Measurements from ENCODE around the gene ZNF385D. TPM values are rescaled to one million over a fixed set of nuclear protein-coding genes. Genes with fewer than 3 reads are reported as not detected.

The ZNF385D gene
- total RNA-seq, 1 experiment from 2014 or later, result not detected

GRCh38 chr3:21377071-21377769 is 373.8 kb downstream of the ZNF385D start:
- Histone ChIP-seq H3K4me1 (no peaks in the 10 kb centered on the region; the same call in 1 of the 2 replicates), H3K4me3 (ENCODE audit: low read depth, low read length) (no peak overlapping the region), H3K9me3 (no peaks in the 10 kb centered on the region), H3K27me3 (replicated peaks; ENCODE audit: control insufficient read depth, insufficient read depth, low read length) (no peaks in the 10 kb centered on the region), H3K36me3 (ENCODE audit: control insufficient read depth, insufficient read depth, low read length) (no peaks in the 10 kb centered on the region)
- Mint-ChIP-seq H3K9me3 (ENCODE audit: unreplicated experiment) (no peaks in the 10 kb centered on the region), H3K36me3 (ENCODE audit: insufficient read depth, unreplicated experiment) (no peaks in the 10 kb centered on the region), H3K27ac (ENCODE audit: unreplicated experiment) (no peak overlapping the region), H3K4me1 (ENCODE audit: low read depth, unreplicated experiment) (no peaks in the 10 kb centered on the region), H3K27me3 (ENCODE audit: insufficient read depth, unreplicated experiment) (no peaks in the 10 kb centered on the region), H3K4me3 (ENCODE audit: unreplicated experiment) (no peak overlapping the region)
- no peak for TF ChIP-seq CTCF (IDR thresholded peaks at IDR 0.05; ENCODE audit: insufficient read depth in 1 of 2, low read depth in 1 of 2, low read length in 1 of 2, severe bottlenecking in 1 of 2, unreplicated experiment in 1 of 2)
- DNase-seq, result no peak
- BruUV-seq (replicated peaks), result no TSS peak
- ChIA-PET POLR2A (no interaction called here), CTCF (no interaction called here)
- intact Hi-C loops (cut with micrococcal nuclease; ENCODE audit: unreplicated experiment), result no loop called here

- Mint-ChIP-seq H3K27ac (ENCODE audit: unreplicated experiment) (no peak overlapping the region), H3K4me3 (ENCODE audit: unreplicated experiment) (no peak overlapping the region), H3K36me3 (ENCODE audit: insufficient read depth, unreplicated experiment) (no peaks in the 10 kb centered on the region), H3K27me3 (ENCODE audit: insufficient read depth, unreplicated experiment) (no peaks in the 10 kb centered on the region), H3K4me1 (ENCODE audit: low read depth, unreplicated experiment) (no peaks in the 10 kb centered on the region), H3K9me3 (ENCODE audit: unreplicated experiment) (no peaks in the 10 kb centered on the region)
- no peaks in the 10 kb centered on the region for H3K27me3 ChIP-seq (replicated peaks; ENCODE audit: control insufficient read depth, insufficient read depth, low read length)
- H3K36me3 ChIP-seq (ENCODE audit: control insufficient read depth, insufficient read depth, low read length), result no peaks in the 10 kb centered on the region
- BruUV-seq (replicated peaks), result no TSS peak
- CTCF ChIA-PET, result no interaction called here
- intact Hi-C loops (cut with micrococcal nuclease; ENCODE audit: unreplicated experiment), result no loop called here
- no peaks in the 10 kb centered on the region for H3K9me3 ChIP-seq
- no peak overlapping the region for H3K4me3 ChIP-seq (ENCODE audit: low read depth, low read length)
- DNase-seq, result no peak
- POLR2A ChIA-PET, result no interaction called here
- no peak for TF ChIP-seq CTCF (IDR thresholded peaks at IDR 0.05; ENCODE audit: insufficient read depth in 1 of 2, low read depth in 1 of 2, low read length in 1 of 2, severe bottlenecking in 1 of 2, unreplicated experiment in 1 of 2)
- no peaks in the 10 kb centered on the region; the same call in 1 of the 2 replicates for H3K4me1 ChIP-seq
Measured at GRCh38 chr3:21372316-21372715, 378.7 kb downstream of the ZNF385D start.

All from Caco-2 (cell line).